GM12801 (cell line): ENCODE data around the gene KRCC1.

Experiments
- TF ChIP-seq, protein P1 (sequence below): IDR thresholded peaks from one replicate; pipeline ENCODE4 v1.5.1; 2011; ENCODE audit warnings: control low read depth; ENCODE audit not compliant: insufficient read length; ENCODE audit errors: extremely low read depth

Gene KRCC1

DNA sequence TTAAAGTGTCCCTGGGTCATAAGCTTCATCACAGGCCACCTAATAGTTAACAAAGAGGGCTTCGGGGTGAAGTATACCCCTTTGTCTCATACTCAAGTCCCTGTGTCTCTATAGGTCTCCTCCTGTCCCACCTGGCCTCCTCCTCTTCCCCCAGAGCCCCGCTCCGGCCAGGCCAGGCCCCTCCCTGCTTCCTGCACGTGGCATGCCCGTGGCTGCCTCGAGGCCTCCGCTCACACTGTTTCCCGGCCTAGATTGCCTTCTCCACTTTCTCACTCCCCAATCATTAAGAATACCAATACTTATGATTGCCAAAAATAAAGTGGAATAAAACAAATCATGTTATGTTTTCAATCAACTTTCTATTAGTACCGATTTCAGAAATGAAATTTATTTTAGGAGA, 30.8 kb upstream of the KRCC1 start:
- TF ChIP-seq, protein P1, sequence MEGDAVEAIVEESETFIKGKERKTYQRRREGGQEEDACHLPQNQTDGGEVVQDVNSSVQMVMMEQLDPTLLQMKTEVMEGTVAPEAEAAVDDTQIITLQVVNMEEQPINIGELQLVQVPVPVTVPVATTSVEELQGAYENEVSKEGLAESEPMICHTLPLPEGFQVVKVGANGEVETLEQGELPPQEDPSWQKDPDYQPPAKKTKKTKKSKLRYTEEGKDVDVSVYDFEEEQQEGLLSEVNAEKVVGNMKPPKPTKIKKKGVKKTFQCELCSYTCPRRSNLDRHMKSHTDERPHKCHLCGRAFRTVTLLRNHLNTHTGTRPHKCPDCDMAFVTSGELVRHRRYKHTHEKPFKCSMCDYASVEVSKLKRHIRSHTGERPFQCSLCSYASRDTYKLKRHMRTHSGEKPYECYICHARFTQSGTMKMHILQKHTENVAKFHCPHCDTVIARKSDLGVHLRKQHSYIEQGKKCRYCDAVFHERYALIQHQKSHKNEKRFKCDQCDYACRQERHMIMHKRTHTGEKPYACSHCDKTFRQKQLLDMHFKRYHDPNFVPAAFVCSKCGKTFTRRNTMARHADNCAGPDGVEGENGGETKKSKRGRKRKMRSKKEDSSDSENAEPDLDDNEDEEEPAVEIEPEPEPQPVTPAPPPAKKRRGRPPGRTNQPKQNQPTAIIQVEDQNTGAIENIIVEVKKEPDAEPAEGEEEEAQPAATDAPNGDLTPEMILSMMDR, result no peak

DNA sequence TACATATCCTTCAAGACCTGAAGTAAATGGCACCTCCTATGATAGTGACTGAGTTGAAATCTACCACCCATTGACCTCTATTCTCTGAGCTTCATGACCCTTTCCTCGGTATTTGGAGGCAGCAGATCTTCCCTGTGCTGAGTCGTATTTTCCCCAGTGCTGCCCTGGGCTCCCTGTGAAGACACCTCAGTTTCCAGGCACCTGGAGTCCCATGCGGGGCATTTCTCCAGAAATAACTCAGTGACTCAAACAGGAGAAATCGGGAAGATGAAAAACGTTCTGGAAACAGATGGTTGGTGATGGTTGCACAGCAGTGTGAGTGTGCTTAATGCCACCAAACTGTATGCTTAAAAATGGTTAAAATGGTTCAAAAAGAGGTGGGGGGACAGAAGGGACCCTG, 30.0 kb upstream of the KRCC1 start:
- TF ChIP-seq, protein P1, result no peak

DNA sequence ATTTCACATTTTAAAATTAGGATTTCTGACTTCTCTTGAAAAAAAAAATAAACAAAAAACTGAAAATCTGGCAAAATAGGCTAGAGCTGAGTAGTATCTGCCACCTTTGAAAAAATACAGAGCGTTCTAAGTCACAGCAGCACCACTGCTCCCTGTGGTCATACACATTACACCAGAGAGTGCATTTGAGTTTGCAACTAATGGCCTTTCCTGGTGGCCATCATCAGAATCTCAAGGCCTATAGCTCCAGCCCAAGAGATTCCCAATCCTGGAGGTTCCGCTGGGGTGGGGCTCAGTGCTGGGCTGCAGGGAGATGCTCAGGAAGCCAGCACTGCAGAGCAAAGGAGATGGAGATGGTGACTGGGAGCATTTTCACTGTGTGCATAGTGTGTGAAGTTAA, 29.5 kb upstream of the KRCC1 start:
- TF ChIP-seq, protein P1, result no peak

DNA sequence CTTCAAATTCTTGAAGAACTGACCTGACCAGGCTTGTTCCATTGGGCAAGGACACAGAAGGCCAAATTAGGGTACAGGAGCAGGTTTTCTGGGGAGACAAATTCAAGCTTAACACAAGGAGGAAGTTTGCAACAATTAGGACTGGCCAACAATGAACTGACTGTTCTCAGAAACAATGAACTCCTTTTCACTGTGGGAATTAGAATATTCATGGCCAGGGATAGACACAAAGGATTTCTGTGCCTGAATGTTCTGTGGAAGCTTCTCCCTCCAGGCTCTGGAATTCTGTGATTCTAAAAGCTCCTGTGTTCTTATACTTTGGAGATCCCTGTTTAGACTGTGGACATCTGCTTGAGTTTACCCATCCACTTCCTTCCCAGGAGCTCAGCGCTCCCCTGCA, 27.2 kb upstream of the KRCC1 start:
- TF ChIP-seq, protein P1, result no peak

DNA sequence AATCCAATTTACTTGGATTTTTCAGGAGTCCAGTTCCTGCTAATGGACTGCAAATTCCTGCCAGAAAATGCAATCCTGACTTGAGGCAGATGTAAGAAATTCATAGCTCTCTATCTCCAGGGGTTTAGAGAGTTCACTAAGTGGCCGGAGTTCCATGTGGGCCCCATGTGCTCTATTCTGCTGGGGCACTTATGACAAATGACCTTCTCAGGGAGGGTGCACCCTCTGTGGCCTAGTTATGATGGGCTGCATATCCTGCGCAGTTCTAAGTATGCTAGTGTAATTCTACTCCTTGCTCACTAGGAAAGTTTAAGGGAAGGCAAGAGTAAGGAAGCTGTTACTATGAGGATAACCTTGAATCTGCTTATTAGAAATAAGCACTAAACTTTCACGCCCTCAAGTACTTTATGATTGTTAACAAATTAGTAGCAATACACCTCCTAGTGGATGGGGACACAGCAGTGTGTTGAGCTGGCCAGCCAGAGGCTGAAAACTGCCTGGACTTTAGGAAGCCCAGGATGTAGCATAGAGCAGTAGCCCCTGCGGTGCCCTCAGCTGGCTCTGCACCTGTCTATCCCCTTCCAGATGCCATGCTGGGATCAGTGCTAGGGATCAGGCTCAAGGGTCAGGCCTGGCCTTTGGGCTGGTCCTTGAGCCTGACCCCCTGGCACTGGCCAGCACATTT, 26.5 kb upstream of the KRCC1 start:
- TF ChIP-seq, protein P1, result no peak

DNA sequence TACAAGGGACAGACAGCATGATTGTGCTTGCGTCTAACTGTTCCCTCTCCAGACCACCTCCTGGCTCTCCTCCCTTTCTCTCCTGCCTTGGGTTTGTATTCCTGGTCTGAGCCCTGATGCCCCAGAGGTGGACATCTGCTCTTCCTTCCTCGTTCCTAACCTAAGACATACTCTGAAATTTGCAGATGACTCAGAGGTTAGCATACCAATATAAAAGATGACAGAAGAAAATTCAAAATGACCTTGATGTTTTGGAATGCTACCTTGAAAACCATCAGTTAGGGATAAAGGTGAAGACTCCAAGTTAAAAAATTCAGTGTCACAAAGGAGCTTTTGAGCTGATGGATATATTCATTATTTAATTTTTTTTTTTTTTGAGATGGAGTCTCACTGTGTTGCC, 25.0 kb upstream of the KRCC1 start:
- TF ChIP-seq, protein P1, result no peak

DNA sequence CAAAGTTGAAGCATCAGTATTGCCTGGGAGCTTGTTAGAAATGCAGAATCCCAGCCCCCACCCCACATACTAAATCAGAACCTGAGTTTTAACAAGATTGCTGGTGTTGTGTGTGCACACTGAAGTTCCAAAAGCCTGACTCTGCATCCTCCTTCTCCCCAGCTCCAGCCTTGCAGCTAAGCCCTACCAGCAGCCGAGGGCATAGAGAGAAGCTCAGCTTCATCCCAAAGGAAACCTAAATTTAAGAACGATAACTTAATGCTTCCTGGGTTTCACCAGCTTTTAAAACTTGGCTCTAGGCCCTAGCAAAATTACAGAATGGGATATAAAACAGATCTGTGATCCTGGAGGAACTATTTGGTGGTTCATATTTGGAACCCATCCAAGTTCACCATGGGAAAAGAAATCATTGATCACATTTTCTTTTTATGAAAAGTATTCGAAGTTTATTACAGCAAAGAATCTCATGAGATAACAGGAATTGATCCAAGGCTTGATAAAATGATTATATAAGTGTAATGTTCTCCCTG, 23.1 kb upstream of the KRCC1 start:
- TF ChIP-seq, protein P1, result no peak
